ENCODE measurements around the gene UBE3D. TPM values are rescaled to one million over a fixed set of nuclear protein-coding genes. Genes with fewer than 3 reads are reported as not detected.
"Not testable (repeated sequence)": the region's sequence is repeated elsewhere in the genome, so short reads cannot be mapped to it uniquely, and the experiment has no call there.

The UBE3D gene
- polyA plus RNA-seq, 2 of the 4 experiments (the other 2 are of a cell fraction) = 4.4 to 6.2 TPM

DNA sequence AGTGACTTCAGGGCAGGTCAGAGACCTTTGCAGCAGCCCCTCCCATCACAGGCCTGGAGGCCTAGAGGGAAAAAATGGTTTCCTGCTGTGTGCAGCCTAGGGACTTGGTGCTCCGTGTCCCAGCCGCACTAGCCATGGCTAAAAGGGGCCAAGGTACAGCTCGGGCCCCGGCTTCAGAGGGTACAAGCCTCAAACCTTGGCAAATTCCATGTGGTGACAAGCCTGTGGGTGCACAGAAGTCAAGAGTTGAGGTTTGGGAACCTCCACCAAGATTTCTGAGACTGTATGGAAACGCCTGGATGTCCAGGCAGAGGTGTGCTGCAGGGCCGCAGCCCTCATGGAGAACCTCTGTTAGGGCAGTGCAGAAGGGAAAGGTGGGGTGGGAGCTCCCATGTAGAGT, 34.0 kb downstream of the UBE3D start:
- TF ChIP-seq ZFP36 (IDR thresholded peaks at IDR 0.05; ENCODE audit: borderline replicate concordance, partially characterized antibody) (peak; percentile 73), PHF8 (IDR thresholded peaks at IDR 0.05; ENCODE audit: borderline replicate concordance, low read depth) (no peak)
- TF ChIP-seq, protein P1, sequence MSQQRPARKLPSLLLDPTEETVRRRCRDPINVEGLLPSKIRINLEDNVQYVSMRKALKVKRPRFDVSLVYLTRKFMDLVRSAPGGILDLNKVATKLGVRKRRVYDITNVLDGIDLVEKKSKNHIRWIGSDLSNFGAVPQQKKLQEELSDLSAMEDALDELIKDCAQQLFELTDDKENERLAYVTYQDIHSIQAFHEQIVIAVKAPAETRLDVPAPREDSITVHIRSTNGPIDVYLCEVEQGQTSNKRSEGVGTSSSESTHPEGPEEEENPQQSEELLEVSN (IDR thresholded peaks at IDR 0.05; ENCODE audit: borderline replicate concordance, low read depth) = no peak
- Histone ChIP-seq H3K4me3 (no peak overlapping the region), H3K9me3 (peaks cover 9% of the 10 kb centered on the region; the same call in 2 of the 3 replicates), H3K4me1 (no peaks in the 10 kb centered on the region), H3K27ac (no peak overlapping the region), H3K4me2 (no peak overlapping the region)
- POLR2A ChIA-PET = no interaction called here
- ATAC-seq (no peak), FAIRE-seq (no peak), DNase-seq (ENCODE audit: low read depth in 1 of 2, low spot score in 1 of 2) (no peak)
- 90% methylated on average over 4 of the region's 6 CpGs for WGBS (ENCODE audit: missing lambda C conversion rate)
- CTCF ChIA-PET = no interaction called here

DNA sequence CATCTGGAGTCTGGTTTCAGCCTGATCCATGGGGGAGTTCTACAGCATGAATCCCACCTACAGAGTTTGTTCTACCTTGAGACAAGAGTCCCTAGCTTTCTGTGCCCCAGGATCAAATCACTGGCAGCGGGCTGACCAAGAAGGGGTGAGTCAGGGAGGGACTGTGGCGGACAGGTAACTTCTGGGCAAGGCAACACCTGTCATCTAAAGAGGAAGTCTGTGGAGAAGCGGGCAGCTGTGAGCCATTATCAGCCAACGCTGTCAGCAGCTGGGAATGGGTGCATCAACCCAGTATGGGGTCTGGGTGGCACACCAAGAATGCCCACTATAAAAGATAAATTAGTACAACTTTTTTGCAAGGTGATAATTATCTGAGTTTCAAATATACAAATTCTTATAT, 45.9 kb downstream of the UBE3D start:
- POLR2A ChIA-PET = no interaction called here
- 98% methylated on average over 4 of the region's 4 CpGs for WGBS (ENCODE audit: missing lambda C conversion rate)

DNA sequence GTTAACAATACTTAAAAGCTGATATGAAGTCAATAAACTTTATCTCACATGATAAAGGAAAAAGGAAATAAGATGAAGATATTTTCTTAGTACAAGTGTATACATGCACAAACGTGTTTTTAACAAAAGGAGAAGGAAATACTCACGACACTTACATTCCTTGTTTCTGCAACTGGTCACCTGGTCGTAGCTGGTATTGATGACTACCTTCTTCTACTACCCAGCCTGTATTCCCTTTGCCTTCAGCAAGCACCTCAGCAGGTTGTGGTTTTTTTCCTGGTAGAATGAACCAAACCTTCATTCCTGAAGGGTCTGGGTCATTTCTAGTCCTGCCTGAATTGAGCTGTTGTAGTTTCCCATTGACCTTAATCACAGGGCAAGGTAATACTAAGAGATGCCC, 54.5 kb downstream of the UBE3D start:
- H3K4me3 ChIP-seq; H3K9me3 ChIP-seq; DNase-seq (ENCODE audit: low read depth in 1 of 2, low spot score in 1 of 2); H3K27ac ChIP-seq; ATAC-seq; POLR2A ChIA-PET; H3K4me2 ChIP-seq; CTCF ChIA-PET; FAIRE-seq: not testable (repeated sequence)
- peaks cover 11% of the 10 kb centered on the region; the same call in 2 of the 3 replicates for H3K4me1 ChIP-seq
- WGBS (ENCODE audit: missing lambda C conversion rate) = 83% methylated on average over 3 of the region's 3 CpGs

More for the DNA sequence above, 45.9 kb downstream of the UBE3D start:
- H3K4me2 ChIP-seq = no peak overlapping the region
- CTCF ChIA-PET = no interaction called here
- H3K4me3 ChIP-seq = no peak overlapping the region
- FAIRE-seq = no peak
- DNase-seq (ENCODE audit: low read depth in 1 of 2, low spot score in 1 of 2) = no peak
- H3K27ac ChIP-seq = no peak overlapping the region
- H3K9me3 ChIP-seq = no peaks in the 10 kb centered on the region
- ATAC-seq = no peak
- H3K4me1 ChIP-seq = no peaks in the 10 kb centered on the region
- TF ChIP-seq, protein P2, sequence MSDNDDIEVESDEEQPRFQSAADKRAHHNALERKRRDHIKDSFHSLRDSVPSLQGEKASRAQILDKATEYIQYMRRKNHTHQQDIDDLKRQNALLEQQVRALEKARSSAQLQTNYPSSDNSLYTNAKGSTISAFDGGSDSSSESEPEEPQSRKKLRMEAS (IDR thresholded peaks at IDR 0.05) = no peak
- TF ChIP-seq JUN (IDR thresholded peaks at IDR 0.05) (no peak), EHF (CRISPR knock-in tag; IDR thresholded peaks at IDR 0.05) (no peak), MAFK (IDR thresholded peaks at IDR 0.05; ENCODE audit: partially characterized antibody) (no peak), ZNF302 (CRISPR knock-in tag; IDR thresholded peaks at IDR 0.05) (no peak), PHF8 (IDR thresholded peaks at IDR 0.05; ENCODE audit: borderline replicate concordance, low read depth) (no peak), NFE2L2 (conservative IDR thresholded peaks at IDR 0.05; ENCODE audit: low read length) (no peak), EP300 (IDR thresholded peaks at IDR 0.05) (no peak), RARB (CRISPR knock-in tag; IDR thresholded peaks at IDR 0.05) (no peak), POLR2AphosphoS2 (conservative IDR thresholded peaks at IDR 0.05; ENCODE audit: low read length) (no peak), MAZ (IDR thresholded peaks at IDR 0.05; ENCODE audit: borderline replicate concordance, low read depth, low read length) (no peak), CHD4 (IDR thresholded peaks at IDR 0.05; ENCODE audit: borderline replicate concordance) (no peak), FOSB (CRISPR knock-in tag; IDR thresholded peaks at IDR 0.05) (no peak), BHLHE40 (IDR thresholded peaks at IDR 0.05; ENCODE audit: low read depth, low read length) (no peak), CBX2 (IDR thresholded peaks at IDR 0.05; ENCODE audit: borderline replicate concordance, low read depth) (no peak), ZC3H11A (IDR thresholded peaks at IDR 0.05) (no peak), TFCP2L1 (CRISPR knock-in tag; IDR thresholded peaks at IDR 0.05) (no peak)
- TF ChIP-seq, protein P3, sequence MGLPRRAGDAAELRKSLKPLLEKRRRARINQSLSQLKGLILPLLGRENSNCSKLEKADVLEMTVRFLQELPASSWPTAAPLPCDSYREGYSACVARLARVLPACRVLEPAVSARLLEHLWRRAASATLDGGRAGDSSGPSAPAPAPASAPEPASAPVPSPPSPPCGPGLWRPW (IDR thresholded peaks at IDR 0.05) = no peak
- TF ChIP-seq, protein P4, sequence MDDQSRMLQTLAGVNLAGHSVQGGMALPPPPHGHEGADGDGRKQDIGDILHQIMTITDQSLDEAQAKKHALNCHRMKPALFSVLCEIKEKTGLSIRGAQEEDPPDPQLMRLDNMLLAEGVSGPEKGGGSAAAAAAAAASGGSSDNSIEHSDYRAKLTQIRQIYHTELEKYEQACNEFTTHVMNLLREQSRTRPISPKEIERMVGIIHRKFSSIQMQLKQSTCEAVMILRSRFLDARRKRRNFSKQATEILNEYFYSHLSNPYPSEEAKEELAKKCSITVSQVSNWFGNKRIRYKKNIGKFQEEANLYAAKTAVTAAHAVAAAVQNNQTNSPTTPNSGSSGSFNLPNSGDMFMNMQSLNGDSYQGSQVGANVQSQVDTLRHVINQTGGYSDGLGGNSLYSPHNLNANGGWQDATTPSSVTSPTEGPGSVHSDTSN (IDR thresholded peaks at IDR 0.05) = no peak

Data from A549 (cell line).